Erythroblast (primary cell): ENCODE data around the gene RAB3A.

Experiments used
- GATA1 ChIP-seq: IDR thresholded peaks from 2 replicates; pipeline ENCODE4 v1.6.1; 2011; ENCODE audit warnings: low read depth, mild to moderate bottlenecking, control low read depth, low read length, moderate library complexity
- POLR2A ChIP-seq: IDR thresholded peaks from 2 replicates; pipeline ENCODE4 v1.6.1; 2011; ENCODE audit warnings: mild to moderate bottlenecking, low read length

DNA sequence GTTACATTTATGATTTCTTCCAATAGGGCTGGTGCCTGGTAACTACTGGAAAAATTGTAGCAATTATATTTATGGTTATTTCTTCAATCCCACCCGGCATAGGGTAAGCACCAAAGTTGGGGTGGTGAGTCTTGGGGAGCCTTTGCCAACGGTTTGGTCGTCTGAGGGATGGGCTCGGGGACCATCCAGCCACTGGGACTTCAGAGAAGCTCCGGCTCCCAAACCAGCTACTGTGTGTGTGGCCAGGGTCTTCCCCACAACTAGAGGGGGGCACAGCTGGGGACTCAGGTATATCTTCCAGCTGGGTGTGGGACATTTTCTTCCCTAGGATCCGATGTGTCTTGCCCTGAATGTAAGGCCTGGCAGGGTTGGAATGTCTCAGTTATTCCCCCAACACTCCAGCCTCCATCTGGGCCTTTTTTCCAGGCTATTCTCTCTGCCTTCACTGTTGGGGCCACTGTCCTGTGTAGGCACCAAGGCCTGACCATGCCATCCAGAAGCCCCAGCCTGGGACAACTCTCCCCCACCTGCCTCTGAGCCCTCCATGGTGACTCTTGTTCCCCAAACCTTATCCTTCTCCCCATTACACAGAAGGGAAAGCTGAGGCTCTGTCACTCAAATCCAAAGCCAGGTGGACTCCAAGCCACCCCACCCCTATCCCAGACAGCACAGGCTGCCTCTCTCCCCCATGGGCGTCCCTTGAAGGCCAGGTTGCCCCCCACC, 31.4 kb downstream of the RAB3A start:
- no peak for TF ChIP-seq POLR2A
- TF ChIP-seq GATA1: no peak
